ENCODE results near the gene MESP1.

DNA sequence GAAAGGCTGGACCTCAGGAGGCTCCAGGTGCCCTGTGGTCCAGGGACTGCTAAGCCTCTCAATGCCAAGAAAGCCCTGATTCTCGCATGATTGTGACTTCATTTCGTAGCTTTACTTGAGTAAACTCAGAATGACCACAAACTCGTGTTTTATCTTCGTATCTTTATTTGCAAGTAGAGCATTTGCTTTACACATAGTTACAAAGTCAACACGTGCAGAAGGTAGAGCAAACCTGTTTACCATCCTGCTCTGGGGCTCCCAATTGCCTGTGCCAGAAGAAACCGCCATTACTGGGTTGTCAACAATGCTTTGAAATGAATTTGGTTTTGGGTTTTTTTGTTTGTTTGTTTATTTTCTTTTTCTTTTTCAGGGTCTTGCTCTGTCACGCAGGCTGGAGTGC, 5.8 kb upstream of the MESP1 start:
- TF ChIP-seq POLR2A (IDR thresholded peaks at IDR 0.05) (no peak), EP300 (IDR thresholded peaks at IDR 0.05) (no peak)
- TF ChIP-seq, protein P1, sequence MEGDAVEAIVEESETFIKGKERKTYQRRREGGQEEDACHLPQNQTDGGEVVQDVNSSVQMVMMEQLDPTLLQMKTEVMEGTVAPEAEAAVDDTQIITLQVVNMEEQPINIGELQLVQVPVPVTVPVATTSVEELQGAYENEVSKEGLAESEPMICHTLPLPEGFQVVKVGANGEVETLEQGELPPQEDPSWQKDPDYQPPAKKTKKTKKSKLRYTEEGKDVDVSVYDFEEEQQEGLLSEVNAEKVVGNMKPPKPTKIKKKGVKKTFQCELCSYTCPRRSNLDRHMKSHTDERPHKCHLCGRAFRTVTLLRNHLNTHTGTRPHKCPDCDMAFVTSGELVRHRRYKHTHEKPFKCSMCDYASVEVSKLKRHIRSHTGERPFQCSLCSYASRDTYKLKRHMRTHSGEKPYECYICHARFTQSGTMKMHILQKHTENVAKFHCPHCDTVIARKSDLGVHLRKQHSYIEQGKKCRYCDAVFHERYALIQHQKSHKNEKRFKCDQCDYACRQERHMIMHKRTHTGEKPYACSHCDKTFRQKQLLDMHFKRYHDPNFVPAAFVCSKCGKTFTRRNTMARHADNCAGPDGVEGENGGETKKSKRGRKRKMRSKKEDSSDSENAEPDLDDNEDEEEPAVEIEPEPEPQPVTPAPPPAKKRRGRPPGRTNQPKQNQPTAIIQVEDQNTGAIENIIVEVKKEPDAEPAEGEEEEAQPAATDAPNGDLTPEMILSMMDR (IDR thresholded peaks at IDR 0.05), result no peak
